NOMO-1 (cell line): Measurements from ENCODE around the gene GPS1.

Experiments used
- DNase-seq, 2 experiments: peaks; one replicate each; lab custom pipeline; 2025; ENCODE audit not compliant: unreplicated experiment in 2 of 2; lab: John Stamatoyannopoulos, UW

GPS1 gene

DNA sequence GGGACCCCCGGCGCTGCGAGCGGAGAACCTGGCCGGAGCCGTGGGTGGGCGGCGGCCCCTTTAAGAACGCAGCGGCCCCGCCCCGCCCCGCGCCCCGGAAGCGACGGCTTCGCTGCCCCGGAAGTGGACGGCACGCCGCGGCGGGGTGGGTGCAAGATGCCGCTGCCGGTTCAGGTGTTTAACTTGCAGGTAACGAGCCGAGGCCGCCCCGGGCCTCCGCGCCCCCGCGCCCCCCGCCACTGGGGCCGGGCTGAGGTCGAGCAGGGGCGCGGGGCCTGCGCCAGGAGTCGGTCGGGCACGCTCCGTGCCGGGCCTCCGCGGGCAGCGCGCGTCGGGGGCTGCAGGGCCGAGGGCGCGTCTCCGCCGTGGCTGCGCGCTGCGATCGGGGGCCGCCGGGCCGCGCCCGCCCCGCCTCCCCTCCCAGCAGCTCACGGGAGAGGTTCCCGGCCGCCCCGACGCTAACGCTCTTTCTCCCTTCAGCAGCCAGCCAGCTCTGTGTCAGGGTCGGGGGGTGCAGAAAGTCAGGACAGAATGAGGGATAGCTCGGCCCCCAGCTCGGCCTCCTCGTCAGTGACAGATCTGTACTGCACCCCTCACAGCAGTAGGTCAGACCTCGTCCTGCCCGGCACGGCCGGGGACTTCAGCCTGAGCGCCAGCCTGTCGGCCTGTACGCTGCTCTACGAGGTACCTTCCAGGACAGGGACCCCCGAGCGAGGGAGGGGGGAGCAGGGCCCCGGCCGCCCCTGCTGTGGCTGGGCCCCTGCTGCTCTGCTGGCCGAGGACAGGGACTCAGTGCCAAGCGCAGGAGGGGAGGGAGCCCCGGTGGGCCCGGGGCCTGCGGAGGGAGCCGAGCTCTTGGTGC, at the start of gene GPS1, which contains the start of gene RFNG:
Gene GPS1 (plus strand): TSS at position 123 of the 862 bp plus-strand sequence. CDS start 34 bp downstream, at position 157.
Gene RFNG (minus strand): TSS at position 36 of the 862 bp plus-strand sequence. CDS start 45 bp downstream, outside the sequence.
- DNase-seq = peak; percentile 21 to 65

DNA sequence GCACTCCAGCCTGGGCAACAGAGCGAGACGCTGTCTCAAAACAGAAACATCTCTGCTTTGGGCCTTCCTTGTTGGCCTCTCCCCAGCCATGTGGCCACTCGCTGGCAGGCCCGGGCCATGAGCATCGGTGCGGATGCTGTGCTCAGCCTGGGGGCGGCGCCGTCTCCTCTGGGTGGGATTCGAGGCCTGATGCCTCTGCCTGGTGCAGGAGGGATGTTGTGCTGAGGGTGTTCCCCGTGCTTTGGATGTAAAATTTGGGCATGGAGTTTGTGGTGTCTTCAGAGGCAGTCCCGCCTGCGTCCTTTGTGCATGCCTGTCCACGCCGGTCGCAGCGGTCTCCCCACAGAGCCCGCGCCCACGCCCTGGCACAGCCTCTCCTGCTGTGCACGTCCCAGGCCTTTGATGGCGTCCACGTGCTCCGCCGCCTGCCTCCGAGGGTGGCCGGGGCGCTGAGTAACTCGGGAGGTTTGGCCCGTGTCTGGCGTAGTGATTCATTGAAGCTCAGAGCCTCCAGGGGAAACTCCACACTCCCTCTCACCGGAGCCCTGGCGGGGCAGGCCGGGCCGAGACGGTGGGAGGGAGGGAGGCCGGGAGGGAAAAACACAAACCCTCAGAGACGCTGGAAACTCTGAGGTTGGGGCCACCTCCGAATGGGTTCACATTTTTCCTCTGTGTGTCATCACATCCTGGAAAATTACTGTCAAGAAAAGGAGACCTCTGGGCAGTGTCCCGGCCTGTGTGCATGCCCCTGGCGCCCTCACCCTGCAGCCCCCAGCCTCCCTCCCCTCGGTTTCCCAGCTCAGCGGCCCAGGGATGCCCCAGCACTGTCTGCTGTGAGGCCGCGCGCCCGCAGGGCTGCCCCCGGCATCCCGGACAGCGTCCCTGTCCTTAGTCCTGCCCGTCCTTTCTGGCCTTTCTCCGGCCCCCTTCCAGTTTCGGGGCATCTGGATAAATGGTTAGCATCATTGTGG, 48.0 kb upstream of the GPS1 start:
- DNase-seq = no peak

DNA sequence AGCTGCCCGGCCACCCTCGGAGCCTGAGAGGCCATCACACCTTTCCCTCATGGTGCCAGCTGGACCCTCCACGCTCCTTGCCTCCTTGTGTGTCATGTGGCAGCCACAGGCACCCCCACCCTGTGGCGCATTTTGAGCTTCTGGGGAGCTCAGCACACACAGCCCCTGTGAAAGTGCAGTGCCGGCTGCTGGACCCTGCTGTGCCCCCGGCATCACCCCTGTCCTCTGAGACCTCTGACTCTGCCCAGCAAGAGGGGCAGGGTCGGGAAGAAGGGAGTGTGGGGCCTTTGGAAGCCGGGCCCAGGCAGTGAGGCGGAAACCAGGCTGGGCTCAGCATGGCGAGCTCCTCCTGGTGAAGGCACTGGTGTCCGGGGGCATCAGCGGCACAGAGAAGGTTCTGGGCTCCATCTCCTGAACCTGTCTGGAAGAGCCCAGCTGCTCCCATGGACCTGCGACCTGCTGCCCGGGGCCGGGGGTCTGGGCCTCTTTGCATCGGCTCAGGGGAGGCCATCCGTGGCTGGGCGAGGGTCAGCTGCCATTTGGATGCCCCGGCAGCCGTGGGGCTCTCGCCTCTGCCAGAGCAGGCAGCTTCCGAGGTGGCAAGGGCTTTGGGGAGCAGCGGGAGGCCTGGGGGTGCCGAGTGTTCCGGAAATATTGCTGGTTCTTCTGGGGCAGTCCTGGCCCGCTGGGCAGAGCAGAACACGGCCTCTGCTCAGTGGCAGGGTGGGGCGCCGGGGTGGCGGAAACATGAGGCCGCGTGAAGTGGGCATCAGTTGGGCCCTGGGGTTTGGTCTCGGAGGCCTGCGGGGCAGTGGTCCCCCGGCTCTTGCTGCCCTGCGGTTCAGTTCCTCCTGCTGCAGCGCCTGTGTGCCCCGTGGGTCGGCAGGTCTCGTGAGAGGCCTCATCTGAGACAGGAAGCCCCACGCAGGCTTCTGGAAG, 46.9 kb upstream of the GPS1 start:
- DNase-seq = no peak

DNA sequence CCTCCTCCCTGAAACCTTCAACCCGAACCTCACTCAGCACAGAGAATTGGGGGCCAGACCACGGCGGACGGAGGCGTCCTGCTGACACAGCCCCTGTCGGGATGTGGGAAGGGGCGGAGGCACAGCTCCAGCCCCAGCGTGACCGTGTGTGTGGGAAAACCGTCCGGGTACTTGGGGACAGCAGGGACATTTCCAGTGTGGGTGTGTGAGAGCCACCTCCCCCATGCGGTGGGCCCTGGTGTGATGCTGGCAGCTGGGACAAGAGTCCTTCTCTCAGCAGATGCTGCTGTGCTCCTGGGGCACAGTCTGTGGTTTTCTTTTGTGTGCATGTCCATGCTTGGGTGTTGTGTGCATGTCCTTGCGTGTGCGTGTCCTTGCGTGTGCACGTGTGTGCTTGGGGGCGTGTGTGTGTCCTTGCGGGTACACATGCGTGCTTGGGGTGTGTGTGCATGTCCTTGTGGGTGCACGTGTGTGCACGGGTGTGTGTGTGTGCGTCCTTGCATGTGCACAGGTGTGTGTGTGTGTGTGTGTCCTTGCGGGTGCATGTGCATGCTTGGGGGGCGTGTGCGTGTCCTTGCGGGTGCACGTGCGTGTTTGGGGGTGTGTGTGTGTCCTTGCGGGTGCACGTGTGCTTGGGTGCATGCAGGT, 45.9 kb upstream of the GPS1 start:
- no peak for DNase-seq

DNA sequence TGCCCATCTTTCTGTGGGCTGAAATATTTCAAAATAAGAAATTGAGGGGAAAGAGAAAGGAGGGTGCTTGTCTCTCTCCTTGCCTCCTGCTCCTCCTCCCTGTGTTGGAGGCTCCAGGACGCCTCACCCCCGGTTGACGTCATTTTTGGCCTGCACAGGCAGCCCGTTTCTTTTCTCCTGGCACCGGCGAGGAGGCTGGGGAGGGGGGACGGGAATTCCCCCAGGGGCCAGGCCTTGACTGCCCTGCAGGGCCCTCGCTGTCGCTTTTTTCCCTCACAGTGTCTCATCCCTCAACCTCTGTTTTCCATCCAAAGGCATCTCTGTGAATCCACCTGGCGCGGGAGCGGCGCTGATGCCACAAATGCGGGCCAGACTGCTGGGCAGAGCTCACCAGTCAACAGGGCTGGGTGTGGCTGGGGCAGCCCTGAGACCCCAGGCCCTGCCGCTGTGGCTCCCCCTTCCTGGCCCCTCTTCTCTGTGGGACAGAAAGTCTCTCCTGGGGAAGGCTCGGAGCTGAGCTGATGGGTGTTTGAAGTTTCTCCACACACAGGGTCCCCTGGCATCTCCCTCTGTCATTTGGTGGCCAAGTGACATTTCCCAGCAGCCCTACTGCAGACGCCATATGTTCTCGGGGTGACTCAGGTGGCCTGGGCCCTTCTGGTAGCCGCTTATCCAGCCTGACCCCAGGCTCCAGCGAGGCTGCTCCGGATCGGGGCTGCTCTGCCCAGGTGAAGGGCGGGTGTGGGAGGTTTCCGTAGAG, 45.0 kb upstream of the GPS1 start:
- no peak for DNase-seq

DNA sequence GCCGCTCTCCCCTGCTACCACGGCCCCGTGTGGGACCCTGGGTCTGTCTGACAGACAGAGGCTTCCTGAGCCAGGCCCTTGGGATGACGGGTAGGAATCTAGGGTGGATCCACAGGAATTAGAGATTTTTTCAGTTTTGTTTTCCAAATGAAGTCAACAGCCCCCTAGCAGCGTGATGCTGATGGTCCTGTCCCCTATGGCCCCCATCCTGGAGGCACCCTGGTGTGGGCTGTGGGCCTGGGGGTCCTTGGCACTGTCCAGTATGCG, 44.5 kb upstream of the GPS1 start:
- no peak for DNase-seq

DNA sequence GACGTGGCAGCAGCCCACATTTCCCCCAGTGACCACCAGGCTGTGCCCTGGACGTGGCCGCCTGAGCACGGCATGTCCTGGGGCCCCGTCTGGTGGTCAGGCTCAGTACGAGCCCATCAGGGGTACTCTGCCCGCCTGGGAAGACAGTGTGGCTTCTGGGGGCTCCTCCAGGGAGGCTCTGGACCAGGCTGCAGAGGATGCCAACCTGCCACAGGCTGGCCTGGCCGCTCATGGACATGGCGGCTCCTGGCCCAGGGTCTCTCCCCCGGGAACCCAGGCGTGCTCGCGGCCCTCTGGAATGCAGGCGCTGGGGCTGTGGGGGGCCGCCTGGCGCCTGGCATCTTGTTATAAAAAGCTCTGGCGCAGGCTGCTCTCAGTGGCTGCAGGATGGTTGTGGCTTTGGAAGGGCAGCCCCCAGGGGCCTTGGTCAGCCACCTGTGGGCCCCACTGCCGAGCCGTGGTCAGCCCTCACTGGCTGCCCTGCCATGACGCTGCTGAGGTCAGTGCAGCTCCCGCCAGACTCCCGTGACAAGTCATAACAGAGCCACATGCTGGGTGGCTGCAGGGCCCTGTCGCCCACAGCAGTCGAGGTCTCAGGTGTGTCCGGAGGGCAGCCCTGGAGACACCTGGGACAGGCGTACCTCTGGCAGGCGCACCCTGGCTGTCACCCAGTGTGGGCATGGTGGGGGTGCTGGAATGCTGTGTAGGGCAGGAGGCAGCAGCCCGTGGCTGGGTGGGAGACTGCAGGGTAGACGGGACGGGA, 44.0 kb upstream of the GPS1 start:
- DNase-seq = no peak

DNA sequence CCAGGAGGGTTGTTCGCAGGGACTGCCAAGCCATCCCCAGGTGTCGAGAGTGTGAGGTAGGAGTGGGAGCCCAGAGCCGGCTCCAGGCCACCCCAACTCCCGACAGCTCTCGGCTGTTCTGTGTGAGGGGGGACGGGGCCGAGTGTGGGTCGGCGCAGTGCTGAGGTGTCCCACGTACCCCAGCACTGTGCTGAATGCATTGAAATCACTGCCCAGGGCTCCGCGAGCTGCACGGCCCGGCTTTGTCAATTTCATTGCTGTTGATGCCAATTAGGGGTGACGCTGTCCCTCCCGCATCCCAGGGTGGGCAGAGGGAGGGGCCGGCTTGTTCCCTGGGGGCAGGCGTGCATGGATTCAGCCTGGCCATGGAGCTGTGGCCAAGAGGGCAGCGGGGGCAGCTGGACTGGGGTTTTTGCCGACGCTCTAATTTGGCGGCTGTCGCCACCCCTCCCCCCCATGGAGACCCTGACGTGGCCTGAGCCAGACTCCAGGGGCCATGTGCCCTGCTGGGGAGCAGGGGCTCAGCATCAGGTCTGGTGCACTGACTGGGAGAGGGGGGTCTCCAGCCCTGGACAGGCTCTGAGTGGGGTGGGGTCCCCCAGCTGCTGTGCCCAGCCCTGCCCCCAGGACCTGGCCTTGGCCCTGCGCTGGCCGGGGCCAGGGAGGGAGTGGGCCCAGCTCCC, 43.3 kb upstream of the GPS1 start:
- DNase-seq = no peak

DNA sequence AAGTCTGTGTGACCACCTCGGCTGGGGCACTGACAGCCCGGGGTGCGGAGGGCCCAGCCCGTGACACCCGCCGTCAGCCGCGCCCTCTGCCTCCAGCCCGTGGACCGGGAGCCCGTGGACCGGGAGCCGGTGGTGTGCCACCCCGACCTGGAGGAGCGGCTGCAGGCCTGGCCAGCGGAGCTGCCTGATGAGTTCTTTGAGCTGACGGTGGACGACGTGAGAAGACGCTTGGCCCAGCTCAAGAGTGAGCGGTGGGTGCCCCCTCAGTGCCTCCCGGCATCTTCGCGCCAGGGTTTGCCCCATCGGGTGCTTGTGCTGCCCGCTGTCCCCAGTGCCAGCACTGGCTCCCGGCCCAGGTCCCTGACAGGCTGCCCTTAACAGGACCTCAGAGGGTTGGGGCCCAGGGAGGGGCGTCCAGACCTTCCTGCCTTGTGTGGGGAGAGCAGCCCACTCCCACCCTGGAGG, 42.7 kb upstream of the GPS1 start:
- DNase-seq = no peak

DNA sequence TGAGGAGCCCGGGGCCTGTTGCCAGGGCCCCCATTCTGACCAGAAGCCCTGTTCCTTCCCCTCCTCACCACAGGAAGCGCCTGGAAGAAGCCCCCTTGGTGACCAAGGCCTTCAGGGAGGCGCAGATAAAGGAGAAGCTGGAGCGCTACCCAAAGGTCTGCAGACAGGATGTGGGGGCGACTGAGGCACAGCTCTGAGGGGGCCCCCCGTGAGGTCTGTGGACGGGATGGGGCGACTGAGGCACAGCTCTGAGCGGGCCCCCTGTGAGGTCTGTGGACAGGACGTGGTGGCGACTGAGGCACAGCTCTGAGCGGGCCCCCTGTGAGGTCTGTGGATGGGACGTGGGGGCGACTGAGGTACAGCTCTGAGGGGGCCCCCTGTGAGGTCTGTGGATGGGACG, 42.3 kb upstream of the GPS1 start:
- no peak for DNase-seq

DNA sequence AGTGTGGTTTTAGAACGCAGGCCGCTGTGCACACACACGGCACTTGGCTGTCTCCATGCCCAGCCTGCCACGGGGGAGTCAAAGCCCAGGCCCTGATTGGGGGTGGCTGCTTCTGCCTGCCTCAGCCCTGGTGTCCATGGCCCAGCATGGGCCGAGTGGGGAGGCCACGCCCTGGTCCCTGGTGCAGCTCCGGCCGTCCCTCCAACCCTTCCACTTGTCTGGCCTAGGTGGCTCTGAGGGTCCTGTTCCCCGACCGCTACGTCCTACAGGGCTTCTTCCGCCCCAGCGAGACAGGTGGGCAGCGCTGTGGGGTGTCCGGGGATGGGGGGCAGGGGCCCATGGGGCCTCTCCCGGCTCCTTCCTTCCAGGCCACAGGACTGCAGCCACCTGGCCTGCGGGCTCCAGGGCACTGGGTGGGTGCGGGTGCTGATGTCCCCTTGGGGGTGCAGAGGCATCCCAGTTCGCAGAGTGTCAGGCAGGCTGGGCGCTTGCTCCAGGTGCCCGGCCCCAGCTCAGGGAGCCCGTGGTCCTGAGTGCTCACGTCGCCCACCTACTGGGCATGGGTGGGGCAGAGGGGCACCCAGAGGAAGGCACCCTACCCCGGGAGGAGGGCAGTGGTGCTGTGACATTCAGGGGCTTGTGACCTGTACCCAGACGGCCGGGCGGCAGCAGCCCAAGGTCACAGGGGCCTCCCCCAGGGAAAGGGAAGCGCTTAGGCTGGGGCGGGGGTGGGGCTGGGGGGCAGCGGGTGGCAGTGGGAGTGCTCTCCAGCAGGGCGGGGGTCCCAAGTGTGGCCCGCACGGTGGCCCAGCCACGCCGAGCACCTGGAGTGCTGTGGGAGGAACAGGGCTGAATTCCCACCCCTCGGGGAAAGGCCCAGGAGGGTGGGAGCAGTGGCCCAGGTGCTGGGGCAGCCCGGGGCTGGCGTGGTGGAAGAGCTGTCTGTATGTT, 40.8 kb upstream of the GPS1 start:
- DNase-seq = no peak

DNA sequence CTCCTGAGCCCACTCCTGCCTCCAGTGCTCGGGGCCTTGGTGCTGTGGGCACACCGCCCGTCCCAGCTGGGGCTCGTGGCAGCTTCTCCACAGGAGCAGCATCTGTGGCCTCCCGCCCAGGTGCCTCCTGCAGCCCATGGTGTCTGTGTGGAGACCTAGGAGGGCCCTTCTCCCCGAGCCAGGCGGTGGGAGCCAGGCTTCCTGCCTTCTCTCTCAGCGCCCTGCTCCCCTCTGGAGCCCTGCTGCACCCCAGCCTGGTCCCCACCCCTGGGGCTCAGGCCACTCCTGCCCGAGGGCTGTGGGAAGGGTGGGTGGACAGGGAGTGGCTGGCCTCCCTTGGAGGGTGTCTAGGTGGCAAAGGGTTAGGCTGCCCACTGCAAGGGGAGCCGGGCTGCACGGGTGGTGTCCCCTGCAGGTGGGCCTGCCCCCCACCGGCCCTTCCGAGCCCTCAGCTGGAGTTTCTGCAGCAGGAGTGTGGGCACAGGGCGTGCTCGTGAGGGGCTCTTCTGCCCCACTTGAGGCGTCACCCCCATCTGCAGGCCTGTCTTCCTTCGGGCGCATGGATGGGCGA, 40.0 kb upstream of the GPS1 start:
- DNase-seq = no peak

DNA sequence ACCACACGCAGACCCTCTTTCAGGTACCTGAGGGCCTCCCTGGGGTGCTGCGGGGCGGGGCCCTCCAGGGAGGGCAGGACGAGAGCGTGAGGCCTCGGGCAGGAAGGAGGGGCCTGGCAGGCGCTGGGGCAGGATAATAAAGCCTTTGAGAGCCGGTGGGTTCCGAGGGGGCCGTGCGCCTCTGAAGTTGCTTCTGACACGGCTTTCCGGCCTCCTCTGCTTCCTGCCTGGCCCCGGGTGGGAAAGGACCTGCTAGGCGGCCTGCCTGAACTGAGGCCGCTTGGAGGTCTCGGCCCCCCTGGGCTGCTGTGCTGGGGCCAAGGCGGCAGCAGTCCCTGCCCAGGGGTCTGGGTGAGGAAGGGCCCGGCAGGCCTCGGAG, 39.4 kb upstream of the GPS1 start:
- no peak for DNase-seq

DNA sequence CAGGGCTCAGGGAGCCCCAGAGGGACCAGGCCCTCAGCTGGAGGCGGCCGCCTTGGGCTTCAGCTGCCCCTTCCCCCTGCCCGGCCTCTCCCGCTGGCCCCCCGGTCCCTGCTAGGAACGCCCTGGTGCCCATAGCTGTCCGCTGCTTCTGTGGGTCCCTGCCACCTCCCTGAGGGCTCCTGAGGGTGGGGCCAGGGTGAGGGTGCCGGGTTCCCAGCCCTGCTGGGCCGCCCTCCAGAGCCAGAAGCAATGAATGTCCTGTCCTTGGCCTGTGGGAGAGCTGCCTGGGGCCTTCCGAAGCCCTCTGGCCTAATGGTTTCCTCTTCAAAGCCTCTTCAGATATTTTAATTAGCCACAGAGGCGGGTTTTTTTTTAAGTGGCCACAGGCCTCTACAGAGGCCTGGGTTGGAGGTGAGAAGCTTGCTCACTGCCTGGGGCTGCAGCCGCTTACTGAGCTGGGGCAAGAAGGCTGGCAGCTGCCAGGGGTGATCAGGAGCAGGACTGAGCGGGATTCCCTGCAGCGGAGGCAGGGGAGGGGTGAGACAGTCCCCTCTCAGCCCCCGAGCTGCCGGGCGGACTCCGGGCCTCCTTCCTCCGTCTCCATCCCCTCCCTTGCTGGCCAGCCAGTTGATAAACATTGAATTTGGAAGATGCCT, 38.9 kb upstream of the GPS1 start:
- DNase-seq = no peak

DNA sequence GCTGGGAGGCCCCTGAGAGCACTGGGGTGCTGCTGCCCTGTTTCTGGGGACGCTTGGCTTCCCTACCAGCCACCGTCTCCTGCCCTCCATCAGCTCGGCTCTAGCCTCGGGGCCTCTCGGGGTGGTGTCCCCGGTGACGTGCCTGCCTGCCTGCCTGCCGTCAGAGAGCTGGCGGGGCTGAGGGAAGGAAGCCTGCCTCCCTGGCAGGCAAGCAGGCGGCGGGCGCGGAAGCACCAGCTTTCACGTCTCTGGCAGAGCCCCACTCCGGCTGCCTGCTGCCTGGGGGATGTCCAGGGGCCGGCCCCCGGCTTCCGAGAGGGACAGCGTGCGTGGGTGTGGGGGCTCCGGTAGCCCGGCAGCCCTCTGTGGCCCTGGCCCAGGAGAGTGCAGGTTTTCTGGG, 38.4 kb upstream of the GPS1 start:
- no peak for DNase-seq

DNA sequence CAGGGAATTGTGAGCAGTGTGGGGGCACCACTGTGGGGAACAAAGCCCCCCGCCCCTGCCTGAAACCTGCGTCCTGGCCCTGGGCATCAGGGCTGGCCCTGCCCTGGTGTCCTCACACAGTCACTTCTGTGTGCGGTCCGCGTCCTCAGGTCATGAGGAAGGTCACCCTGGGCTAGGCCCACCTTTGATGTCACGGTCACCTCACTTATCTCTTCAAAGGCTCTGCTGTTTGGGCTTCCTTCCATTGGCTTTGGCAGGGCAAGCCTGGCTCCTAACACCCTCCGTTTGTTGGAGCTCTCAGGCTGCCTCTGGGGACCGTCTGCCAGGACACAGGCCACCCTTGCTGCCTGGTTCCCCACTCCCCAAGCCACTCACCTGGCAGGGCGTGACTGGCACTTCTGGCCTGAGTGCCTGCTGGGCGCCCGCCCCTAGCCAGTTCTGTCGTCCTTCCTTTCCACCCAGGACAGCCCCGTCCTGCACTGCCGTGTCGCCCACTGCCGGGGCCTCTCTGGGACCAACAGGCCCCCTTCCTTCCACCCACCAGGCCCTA, 37.9 kb upstream of the GPS1 start:
- DNase-seq = no peak
